Activated T-cell treated with anti-CD3 and anti-CD28 coated beads for 1 hour (primary cell): ENCODE data around the gene TTBK2.
"Not testable (repeated sequence)": the region's sequence is repeated elsewhere in the genome, so short reads cannot be mapped to it uniquely, and the experiment has no call there.

Source experiments
- DNase-seq: peaks from one replicate; pipeline ENCODE4 v3.0.0-alpha.2; 2020; ENCODE audit warnings: low read depth

Gene TTBK2

DNA sequence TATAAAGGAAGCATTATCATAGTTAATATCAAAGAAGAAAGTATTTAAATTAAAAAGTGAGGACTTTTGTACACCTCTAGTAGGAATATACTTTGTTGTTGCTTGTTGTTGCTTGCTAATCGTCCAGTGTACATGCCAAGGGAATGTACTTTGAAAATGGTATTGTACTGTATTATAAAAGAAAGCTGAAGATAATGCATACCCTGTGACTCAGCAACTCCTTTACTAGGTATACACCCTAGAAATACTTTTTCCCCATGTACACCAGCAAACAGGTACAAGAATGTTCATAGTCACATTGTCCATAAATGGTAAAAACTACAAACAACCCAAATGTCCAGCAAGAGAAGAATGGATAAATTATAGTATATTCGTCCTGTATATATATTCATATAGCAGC lies 12.0 kb downstream of the TTBK2 start:
- DNase-seq = no peak

DNA sequence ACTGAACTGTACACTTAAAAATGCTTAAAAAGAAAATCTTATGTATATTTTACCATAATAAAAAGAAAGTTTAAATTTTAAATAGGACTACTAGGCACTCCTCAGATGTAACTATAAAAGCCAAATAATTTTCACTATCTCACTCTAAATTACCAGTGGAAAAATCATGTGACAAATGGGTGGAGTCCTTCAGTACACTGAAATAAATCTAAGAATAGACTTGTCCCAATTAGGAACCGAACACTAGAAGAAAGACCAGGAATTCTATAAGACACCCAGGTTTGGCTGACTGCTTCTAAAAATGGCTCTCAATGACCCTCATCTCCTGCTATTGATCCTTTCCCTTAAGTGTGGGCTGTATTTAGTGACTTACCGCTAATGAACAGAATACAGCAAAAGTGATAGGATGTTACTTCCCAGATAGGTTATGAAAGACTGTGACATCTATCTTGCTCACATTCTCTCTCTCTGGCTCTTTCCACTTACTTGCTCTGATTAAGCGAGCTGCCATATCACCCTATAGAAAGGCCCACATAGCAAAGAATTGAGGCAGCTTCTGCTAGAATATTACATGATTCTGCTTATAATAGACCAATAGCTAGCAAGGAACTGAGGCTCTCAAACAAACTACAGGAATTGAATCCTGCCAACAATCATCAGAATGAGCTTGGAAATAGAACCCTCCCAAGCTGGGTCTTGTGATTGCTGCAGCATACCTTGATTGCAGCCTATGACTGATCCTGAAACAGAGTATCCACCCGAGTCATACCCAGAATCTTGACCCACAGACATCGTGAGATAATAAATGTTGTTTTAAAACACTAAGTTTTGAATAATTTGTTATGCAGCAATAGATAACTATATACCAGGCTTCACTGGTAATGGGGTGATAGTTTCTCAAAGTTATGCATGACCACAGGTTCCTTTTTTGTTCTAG lies 16.9 kb downstream of the TTBK2 start:
- no peak for DNase-seq

- DNase-seq = not testable (repeated sequence)
Measured at GRCh38 chr15:42893911-42894310, 26.7 kb downstream of the TTBK2 start.

DNA sequence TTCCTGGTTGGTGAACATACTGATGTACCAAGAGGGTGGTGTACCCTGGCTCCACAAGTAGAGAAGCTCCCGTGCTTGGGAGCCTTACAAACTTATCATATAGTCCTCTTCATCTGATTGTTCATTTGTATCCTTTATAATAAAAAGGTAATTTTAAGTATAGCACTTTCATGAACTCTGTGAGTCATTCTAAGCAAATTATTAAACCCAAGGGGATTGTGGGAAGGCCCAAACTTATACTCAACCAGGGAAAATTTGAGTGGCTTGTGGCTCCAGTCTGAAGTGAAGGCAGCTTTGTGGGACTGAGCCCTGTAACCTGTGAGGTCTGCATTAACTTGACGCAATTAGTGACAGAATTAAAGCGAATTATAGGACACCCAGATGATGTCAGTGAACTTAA lies 29.0 kb downstream of the TTBK2 start:
- DNase-seq = no peak

DNA sequence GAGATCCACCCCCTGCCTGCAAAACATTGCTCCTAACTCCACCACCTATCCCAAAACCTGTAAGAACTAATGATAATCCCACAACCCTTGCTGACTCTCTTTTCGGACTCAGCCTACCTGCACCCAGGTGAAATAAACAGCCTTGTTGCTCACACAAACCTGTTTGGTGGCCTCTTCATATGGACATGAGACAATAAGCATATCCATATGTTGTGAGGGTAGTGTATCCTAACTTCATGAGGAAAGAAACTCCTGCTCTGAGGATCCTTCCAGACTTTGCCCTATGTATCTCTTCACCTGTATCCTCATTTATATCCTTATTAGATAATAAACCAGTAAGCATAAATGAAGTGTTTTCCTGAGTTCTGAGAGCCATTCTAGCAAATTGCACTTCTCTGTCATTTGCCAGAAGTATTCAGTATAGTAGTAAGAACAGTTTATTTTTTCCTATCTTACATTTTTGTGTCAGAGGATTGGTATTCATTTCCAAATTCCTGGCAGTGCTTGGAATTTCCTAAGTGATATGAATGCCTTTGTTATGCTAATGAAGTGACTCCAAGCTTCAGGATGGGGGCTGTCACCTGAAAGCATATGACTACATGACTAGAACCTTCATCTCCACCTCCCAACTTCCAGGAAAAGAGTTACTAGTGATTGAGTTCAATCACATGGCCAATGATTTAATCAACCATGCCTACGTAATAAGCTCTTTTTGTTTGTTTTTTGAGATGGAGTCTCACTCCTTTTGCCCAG lies 30.2 kb downstream of the TTBK2 start:
- DNase-seq = no peak

DNA sequence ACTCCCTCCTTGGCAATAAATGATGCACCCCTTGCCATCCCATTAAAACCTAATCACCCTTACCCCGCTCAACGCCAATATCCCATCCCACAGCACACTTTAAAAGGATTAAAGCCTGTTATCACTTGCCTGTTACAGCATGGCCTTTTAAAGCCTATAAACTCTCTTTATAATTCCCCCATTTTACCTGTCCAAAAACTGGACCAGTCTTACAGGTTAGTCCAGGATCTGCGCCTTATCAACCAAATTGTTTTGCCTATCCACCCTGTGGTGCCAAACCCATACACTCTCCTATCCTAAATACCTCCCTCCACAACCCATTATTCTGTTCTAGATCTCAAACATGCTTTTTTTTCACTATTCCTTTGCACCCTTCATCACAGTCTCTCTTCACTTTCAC lies 33.2 kb downstream of the TTBK2 start:
- DNase-seq = not testable (repeated sequence)

- no peak for DNase-seq
Measured at GRCh38 chr15:42880121-42880520, 40.5 kb downstream of the TTBK2 start.

DNA sequence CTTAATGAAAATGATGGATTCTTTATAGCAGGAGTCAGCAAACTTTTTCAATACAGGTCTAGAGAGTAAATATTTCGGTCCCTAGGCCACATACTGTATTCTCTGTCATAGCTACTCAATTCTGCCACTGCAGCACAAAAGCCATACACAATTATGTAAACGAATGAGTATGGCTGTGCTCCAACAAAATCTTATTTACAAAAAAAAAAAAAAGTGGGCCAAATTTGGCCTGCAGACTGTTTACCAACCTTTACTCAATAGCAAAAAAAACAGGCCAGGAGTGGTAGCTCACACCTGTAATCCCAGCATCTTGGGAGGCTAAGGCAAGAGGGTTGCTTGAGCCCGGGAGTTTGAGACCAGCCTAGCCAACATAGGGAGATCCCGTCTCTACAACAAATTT lies 41.1 kb downstream of the TTBK2 start:
- no peak for DNase-seq

DNA sequence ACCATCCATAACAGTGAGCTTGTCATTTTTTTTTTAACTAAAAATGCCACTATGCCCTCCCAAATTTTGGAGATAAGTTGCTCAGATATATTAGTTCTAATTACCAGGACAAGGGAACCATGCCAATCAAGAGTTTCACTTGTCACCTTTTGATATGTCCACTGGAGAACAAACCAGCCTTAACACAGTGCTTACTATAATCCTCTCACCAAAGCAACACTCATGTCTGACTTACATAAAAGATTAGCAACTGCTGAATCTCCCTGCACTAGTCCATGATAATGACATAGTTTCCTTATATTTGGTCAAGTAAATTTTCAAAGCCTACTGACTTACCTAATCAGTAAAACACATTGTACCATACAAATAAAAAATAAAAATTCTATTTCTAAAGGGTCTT lies 44.4 kb downstream of the TTBK2 start:
- DNase-seq = no peak

- DNase-seq = no peak
Measured at GRCh38 chr15:42868683-42869082, 51.9 kb downstream of the TTBK2 start.

- DNase-seq = no peak
Measured at GRCh38 chr15:42863572-42864239, 56.9 kb downstream of the TTBK2 start.

- no peak for DNase-seq
Measured at GRCh38 chr15:42858999-42859789, 61.4 kb downstream of the TTBK2 start.

DNA sequence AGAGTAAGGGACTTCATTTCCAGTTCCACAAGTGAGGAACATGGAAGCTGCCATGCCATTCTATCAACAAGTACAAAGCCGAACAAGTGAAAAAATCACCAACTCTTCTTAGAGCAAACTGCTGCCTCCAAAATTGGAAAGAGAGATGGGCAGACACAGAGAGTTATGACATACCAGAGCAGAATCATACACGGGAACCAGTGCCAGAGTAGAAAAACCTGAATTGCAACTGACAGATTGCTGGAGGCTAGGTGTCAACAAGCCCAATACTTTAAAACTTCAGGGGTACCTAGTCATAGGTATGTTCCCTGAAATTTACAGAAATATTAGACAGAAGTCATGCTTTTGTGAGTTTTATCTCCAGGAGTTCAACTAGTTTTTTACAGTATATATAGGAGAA lies 62.0 kb downstream of the TTBK2 start:
- no peak for DNase-seq

DNA sequence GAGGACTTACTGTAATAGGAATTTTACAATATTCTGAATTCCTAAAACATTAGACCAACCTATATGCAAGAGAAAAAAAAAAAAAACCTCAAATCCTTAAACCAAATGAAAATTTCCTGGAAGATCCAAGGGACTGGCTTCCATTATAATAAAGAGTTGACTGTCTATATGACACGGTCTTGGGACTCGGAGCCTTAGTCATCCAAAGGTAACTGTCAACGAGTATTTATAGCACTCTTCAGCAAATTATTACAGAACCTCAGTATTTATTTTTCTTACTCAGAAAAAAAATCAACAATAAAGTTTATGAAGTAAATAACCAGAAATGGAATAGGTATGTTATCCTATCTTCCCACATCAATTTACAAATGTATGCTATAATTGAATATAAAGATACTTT lies 66.0 kb downstream of the TTBK2 start:
- DNase-seq = no peak

DNA sequence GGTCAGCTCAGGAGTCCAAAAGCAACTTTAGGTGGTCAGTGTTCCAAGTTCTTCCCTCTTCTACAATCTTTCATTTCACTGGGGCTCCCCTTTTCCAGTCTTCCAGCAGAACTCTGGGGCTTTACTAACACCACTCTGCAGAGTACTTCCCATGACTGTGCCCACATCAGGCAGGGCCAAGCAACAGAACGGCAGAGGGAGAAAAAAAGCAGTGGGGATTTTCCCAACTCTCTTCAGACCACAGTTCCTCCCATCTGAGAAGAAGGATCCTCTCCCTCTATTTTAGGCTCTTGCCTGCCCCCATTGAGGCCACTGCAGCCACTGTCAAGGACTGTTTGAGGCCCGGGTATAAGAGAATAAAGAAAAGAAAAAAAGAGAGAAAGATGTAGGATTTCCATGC lies 70.7 kb downstream of the TTBK2 start:
- no peak for DNase-seq

- no peak for DNase-seq
Measured at GRCh38 chr15:42848846-42849245, 71.7 kb downstream of the TTBK2 start.

DNA sequence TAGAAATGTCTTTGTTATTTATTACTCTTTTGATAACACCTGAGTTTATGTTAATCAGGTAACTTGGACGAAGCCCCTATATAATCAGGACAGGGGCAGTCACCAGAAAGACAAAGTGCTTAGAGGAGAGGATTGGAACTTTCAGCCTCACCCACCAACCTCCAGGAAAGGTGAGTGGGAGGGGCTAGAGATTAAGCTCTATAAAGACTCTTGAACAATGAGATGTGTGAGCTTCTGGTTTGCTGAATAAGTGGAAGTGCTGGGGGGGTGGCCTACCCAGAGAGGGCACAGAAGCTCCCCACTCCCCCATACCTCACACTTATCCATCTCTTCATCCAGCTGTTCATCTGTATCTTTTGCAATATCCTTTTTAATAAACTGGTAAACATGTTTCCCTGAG lies 73.9 kb downstream of the TTBK2 start:
- no peak for DNase-seq

DNA sequence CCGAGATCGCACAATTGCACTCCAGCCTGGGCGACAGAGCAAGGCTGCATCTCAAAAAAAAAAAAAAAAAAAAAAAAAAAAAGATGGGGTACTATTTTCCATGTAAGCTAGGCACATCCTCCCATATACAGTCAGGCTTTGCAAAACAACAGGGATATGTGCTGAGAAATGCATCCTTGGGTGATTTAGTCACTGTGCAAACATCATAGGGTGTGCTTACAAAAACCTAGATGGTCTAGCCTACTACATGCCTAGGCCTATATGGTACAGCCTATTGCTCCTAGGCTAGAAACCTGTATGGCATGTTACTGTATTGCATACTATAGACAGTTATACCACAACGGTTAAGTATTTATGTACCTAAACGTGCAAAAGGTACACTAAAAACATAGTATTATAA lies 75.0 kb downstream of the TTBK2 start:
- DNase-seq = no peak

DNA sequence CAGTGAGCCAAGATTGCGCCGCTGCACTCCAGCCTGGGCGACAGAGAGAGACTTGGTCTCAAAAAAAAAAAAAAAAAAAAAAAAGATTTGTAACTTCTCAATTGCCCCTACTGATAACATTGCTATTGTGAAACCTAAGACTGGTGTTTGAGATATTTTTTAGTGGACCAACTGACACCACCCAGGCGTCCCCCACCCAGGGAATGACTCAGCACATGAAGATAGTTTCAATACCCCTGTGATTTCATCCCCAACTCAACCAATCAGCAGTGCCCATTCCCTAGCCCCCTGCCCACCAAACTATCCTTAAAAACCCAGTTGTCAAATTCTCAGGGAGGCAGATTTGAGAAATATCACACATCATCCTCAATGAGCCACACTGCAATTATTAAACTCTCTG lies 76.9 kb downstream of the TTBK2 start:
- DNase-seq = no peak

DNA sequence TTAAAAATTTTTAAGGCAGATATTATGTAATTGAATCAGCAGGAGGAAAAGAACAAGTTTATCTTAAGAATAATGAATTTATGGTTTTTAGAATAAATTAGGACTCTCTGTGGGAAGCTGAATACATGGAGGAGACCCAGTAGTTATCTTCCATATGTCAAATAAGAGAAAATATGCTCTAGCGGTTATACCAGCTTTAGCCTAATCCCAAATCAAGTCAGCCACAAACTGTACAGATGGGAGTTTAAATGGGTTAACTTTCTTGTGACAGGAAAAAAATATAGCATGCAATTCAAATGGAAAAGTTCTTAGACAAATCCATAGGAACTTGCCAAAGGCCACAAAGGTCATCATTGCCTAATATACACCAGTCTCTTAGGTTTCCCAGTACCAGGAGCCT lies 84.3 kb downstream of the TTBK2 start:
- DNase-seq = no peak

- DNase-seq = no peak
Measured at GRCh38 chr15:42832576-42832975, 88.0 kb downstream of the TTBK2 start.
